ENCODE measurements around the gene HIRA. TPM values are rescaled to one million over a fixed set of nuclear protein-coding genes. Genes with fewer than 3 reads are reported as not detected.

The HIRA gene
- total and polyA plus RNA-seq, 9 of the 15 experiments (the other 6 are each of a cell fraction or from before 2014, with no cell fraction given): 0.96 to 132 (median 58.4) TPM

DNA sequence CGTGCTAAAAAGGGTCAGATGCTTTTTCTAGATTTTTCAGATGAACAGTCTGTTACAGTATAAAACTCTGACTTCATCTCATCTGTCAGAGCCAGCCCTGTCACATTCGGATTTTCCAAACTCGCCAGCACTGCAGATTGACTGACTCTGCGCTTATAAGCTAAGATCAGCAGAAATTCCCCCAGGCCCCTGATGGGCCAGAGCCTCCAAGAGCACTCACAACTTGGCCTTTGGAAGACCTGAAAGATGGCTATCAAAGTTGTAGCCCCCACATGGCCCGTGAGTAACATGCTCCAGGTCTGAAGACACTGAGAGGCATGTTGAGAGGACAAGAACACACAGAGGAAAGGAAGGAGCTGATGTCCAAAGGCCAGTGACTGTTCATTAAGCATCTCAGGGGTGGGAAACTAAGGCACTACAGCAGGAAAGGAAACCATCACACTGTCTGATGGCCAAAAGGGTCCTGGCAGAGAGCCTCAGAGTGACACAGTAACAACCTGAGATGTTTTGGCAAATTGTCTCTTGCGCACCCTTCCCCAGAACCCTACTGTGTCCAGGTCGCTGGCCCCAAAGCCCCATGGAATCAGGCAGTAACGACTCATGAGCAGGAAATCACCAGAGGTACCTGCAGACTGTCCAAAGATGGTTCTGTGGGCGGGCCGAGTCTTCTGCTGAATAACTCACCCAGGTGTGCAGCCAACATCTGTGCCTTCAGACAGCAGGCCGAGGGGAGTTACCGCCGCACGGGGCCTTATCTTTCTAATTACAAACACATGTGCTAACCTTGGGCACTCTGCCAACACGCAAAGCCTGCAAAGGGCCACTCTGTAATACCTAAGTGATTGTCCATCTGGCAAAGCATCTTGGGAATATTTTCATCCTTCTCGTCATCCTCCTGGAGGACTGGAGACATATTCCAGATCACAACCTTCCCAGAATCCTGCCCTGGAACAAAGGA, 23.6 kb downstream of the HIRA start (continued):
- peak; percentile 92 for TF ChIP-seq DPF2 (IDR thresholded peaks at IDR 0.05)
- TF ChIP-seq RBBP5 (IDR thresholded peaks at IDR 0.05; ENCODE audit: borderline replicate concordance, insufficient read depth, low read length, poor library complexity, severe bottlenecking): no peak
- peak; percentile 58; the same call in 1 of the 2 replicates for TF ChIP-seq TCF7 (IDR thresholded peaks at IDR 0.05; ENCODE audit: borderline replicate concordance)
- TF ChIP-seq ZNF644 (tag; IDR thresholded peaks at IDR 0.05; ENCODE audit: low read depth): peak; percentile 91
- TF ChIP-seq MYC (IDR thresholded peaks at IDR 0.05; ENCODE audit: low read depth, low read length): peak; percentile 88
- peak; percentile 61; the same call in 1 of the 2 replicates for TF ChIP-seq MYC (CRISPR knock-in tag; IDR thresholded peaks at IDR 0.05; ENCODE audit: borderline replicate concordance, low read depth)
- TF ChIP-seq, protein P1, sequence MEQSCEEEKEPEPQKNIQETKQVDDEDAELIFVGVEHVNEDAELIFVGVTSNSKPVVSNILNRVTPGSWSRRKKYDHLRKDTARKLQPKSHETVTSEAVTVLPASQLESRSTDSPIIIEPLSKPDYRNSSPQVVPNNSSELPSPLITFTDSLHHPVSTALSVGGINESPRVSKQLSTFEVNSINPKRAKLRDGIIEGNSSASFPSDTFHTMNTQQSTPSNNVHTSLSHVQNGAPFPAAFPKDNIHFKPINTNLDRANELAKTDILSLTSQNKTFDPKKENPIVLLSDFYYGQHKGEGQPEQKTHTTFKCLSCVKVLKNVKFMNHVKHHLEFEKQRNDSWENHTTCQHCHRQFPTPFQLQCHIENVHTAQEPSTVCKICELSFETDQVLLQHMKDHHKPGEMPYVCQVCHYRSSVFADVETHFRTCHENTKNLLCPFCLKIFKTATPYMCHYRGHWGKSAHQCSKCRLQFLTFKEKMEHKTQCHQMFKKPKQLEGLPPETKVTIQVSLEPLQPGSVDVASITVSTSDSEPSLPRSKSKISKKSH (CRISPR knock-in tag; IDR thresholded peaks at IDR 0.05): no peak
- TF ChIP-seq, protein P2, sequence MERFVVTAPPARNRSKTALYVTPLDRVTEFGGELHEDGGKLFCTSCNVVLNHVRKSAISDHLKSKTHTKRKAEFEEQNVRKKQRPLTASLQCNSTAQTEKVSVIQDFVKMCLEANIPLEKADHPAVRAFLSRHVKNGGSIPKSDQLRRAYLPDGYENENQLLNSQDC (CRISPR knock-in tag; IDR thresholded peaks at IDR 0.05): no peak
- TF ChIP-seq ELF1 (tag; IDR thresholded peaks at IDR 0.05): no peak
- peak; percentile 95 for TF ChIP-seq NCOR1 (IDR thresholded peaks at IDR 0.05)
- TF ChIP-seq, protein P3, sequence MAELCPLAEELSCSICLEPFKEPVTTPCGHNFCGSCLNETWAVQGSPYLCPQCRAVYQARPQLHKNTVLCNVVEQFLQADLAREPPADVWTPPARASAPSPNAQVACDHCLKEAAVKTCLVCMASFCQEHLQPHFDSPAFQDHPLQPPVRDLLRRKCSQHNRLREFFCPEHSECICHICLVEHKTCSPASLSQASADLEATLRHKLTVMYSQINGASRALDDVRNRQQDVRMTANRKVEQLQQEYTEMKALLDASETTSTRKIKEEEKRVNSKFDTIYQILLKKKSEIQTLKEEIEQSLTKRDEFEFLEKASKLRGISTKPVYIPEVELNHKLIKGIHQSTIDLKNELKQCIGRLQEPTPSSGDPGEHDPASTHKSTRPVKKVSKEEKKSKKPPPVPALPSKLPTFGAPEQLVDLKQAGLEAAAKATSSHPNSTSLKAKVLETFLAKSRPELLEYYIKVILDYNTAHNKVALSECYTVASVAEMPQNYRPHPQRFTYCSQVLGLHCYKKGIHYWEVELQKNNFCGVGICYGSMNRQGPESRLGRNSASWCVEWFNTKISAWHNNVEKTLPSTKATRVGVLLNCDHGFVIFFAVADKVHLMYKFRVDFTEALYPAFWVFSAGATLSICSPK (IDR thresholded peaks at IDR 0.05; ENCODE audit: borderline replicate concordance): no peak
- TF ChIP-seq RFX5 (IDR thresholded peaks at IDR 0.05; ENCODE audit: low read depth, low read length): no peak
- no peak for TF ChIP-seq ZNF780A (CRISPR knock-in tag; IDR thresholded peaks at IDR 0.05)
- TF ChIP-seq CBFA2T2 (conservative IDR thresholded peaks at IDR 0.05): no peak
- TF ChIP-seq, protein P4, sequence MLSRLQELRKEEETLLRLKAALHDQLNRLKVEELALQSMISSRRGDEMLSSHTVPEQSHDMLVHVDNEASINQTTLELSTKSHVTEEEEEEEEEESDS (CRISPR knock-in tag; IDR thresholded peaks at IDR 0.05): no peak
- TF ChIP-seq PCBP1 (IDR thresholded peaks at IDR 0.05; ENCODE audit: low read depth, low read length, poor library complexity, severe bottlenecking): no peak
- no peak for TF ChIP-seq SIN3B (IDR thresholded peaks at IDR 0.05; ENCODE audit: low read depth)
- TF ChIP-seq HNRNPL (IDR thresholded peaks at IDR 0.05; ENCODE audit: low read depth, low read length): no peak
- no peak for TF ChIP-seq ZNF431 (CRISPR knock-in tag; IDR thresholded peaks at IDR 0.05)
- TF ChIP-seq ZNF668 (CRISPR knock-in tag; IDR thresholded peaks at IDR 0.05): no peak
- TF ChIP-seq, protein P5, sequence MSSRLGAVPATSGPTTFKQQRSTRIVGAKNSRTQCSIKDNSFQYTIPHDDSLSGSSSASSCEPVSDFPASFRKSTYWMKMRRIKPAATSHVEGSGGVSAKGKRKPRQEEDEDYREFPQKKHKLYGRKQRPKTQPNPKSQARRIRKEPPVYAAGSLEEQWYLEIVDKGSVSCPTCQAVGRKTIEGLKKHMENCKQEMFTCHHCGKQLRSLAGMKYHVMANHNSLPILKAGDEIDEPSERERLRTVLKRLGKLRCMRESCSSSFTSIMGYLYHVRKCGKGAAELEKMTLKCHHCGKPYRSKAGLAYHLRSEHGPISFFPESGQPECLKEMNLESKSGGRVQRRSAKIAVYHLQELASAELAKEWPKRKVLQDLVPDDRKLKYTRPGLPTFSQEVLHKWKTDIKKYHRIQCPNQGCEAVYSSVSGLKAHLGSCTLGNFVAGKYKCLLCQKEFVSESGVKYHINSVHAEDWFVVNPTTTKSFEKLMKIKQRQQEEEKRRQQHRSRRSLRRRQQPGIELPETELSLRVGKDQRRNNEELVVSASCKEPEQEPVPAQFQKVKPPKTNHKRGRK (tag; IDR thresholded peaks at IDR 0.05): no peak
- TF ChIP-seq KDM1A (IDR thresholded peaks at IDR 0.05): no peak; a peak in 1 of 4 replicates
- TF ChIP-seq BMI1 (IDR thresholded peaks at IDR 0.05; ENCODE audit: low read length): no peak
